ENCODE results near the gene PCYOX1L. TPM values are rescaled to one million over a fixed set of nuclear protein-coding genes. Genes with fewer than 3 reads are reported as not detected.

Gene PCYOX1L
- total RNA-seq, 1 experiment from 2014 or later = 8.3 TPM

DNA sequence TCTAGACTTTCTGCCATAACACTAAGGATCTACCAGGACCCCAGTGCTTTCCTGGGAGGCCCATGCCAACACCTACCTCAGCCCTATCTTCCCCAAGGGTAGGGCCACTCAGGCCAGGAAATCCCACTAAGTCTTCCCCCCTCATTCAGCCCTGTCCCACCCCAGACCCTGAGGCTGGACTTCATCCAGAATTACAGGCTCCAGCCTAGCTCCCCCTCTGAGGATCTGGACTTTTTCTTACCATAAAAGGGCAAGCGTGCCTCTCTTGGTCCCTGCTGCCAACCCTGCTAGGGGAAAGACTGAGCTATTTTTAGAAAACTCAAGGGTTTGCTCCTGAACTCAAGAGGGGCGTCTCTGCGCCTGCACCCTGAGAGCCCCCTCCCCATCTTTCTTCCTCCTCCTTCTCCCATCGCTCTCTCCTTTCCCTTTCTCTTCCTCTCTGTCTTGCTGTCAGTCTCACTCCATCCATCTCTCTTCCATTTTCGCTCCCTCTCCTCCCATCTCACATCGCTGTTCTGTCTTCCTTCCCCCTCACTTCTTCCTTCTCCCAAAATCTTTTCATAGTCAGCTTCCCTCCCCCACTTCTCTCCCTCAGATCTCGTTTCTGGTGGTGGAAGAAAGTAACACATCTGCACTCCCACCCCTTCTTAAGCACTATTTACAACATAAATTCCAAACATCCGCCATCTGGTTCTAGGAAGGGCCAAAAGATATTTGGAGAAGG is 59.3 kb downstream of the PCYOX1L start:
- H3K4me1 ChIP-seq (replicated peaks; ENCODE audit: insufficient read depth) = no peaks in the 10 kb centered on the region
- no peaks in the 10 kb centered on the region for H3K9me2 ChIP-seq (ENCODE audit: insufficient read depth)
- intact Hi-C loops (cut with micrococcal nuclease; ENCODE audit: unreplicated experiment) = no loop called here
- CTCF ChIA-PET = no interaction called here
- H3K27ac ChIP-seq = no peak overlapping the region
- H3K4me3 ChIP-seq = no peak overlapping the region
- BruUV-seq (replicated peaks) = no TSS peak
- POLR2A ChIA-PET (ENCODE audit: unreplicated experiment) = no interaction called here
- H3K36me3 ChIP-seq (ENCODE audit: low read depth) = no peaks in the 10 kb centered on the region
- H3K27me3 ChIP-seq (ENCODE audit: insufficient read depth, low read depth) = peaks cover 7% of the 10 kb centered on the region; the same call in 1 of the 2 replicates
- TF ChIP-seq EZH2 (IDR thresholded peaks at IDR 0.05; ENCODE audit: low read depth) = no peak
- TF ChIP-seq, protein P1, sequence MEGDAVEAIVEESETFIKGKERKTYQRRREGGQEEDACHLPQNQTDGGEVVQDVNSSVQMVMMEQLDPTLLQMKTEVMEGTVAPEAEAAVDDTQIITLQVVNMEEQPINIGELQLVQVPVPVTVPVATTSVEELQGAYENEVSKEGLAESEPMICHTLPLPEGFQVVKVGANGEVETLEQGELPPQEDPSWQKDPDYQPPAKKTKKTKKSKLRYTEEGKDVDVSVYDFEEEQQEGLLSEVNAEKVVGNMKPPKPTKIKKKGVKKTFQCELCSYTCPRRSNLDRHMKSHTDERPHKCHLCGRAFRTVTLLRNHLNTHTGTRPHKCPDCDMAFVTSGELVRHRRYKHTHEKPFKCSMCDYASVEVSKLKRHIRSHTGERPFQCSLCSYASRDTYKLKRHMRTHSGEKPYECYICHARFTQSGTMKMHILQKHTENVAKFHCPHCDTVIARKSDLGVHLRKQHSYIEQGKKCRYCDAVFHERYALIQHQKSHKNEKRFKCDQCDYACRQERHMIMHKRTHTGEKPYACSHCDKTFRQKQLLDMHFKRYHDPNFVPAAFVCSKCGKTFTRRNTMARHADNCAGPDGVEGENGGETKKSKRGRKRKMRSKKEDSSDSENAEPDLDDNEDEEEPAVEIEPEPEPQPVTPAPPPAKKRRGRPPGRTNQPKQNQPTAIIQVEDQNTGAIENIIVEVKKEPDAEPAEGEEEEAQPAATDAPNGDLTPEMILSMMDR (conservative IDR thresholded peaks at IDR 0.05) = no peak
- H3K4me2 ChIP-seq = no peak overlapping the region
- no peaks in the 10 kb centered on the region for H3K79me2 ChIP-seq (ENCODE audit: low read depth)
- no peaks in the 10 kb centered on the region for H3K9me3 ChIP-seq (ENCODE audit: insufficient read depth, low read depth)
- H2AFZ ChIP-seq = no peak overlapping the region
- no peak for DNase-seq
- no peaks in the 10 kb centered on the region for H3F3A ChIP-seq (ENCODE audit: insufficient read depth, low read depth)
- no peaks in the 10 kb centered on the region for H4K20me1 ChIP-seq (ENCODE audit: insufficient read depth)

DNA sequence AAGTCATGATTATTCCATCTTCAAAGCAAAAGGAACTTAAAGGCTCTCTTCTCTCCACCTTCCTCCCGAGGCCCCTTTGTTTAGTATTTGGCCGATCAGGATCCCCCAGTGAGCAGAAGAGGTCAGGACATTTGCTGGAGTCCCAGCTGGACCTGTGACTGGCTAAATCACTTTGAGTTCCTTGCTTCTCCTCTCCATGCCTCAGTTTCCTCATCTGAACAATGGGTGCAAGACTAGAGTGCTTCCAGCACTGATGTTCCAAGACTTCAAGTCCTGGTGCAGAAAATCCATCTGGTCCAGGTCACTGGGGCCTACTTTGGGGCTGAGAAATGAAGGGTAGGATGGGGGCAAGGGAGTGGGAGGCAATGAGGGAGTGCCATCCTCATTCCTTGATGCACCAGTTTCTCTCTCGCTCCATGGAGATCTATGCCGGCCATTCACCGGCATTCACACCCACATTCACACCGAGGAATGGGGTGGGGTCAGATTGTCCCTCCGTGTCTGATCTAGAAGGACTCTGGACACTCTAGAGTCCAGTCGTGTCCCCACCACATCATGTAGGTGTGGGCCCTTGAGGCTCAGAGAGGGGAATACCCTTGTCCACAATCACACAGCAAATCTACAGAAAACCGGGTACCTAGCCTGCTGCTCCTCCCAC is 60.0 kb downstream of the PCYOX1L start:
- ChIA-PET CTCF (no interaction called here), POLR2A (ENCODE audit: unreplicated experiment) (no interaction called here)
- no peaks in the 10 kb centered on the region for H3K9me2 ChIP-seq (ENCODE audit: insufficient read depth)
- BruUV-seq (replicated peaks) = no TSS peak
- H3K27me3 ChIP-seq (ENCODE audit: insufficient read depth, low read depth) = peaks cover 7% of the 10 kb centered on the region; the same call in 1 of the 2 replicates
- H3K79me2 ChIP-seq (ENCODE audit: low read depth) = no peaks in the 10 kb centered on the region
- no peak overlapping the region for H3K4me2 ChIP-seq
- H3K36me3 ChIP-seq (ENCODE audit: low read depth) = no peaks in the 10 kb centered on the region
- TF ChIP-seq EZH2 (IDR thresholded peaks at IDR 0.05; ENCODE audit: low read depth) = no peak
- TF ChIP-seq, protein P1 (conservative IDR thresholded peaks at IDR 0.05) = no peak
- H3K9me3 ChIP-seq (ENCODE audit: insufficient read depth, low read depth) = no peaks in the 10 kb centered on the region
- H3K4me3 ChIP-seq = no peak overlapping the region
- H3F3A ChIP-seq (ENCODE audit: insufficient read depth, low read depth) = no peaks in the 10 kb centered on the region
- no peak overlapping the region for H3K27ac ChIP-seq
- no peaks in the 10 kb centered on the region for H3K4me1 ChIP-seq (replicated peaks; ENCODE audit: insufficient read depth)
- no peak for DNase-seq
- intact Hi-C loops (cut with micrococcal nuclease; ENCODE audit: unreplicated experiment) = no loop called here
- no peaks in the 10 kb centered on the region for H4K20me1 ChIP-seq (ENCODE audit: insufficient read depth)
- H2AFZ ChIP-seq = no peak overlapping the region

DNA sequence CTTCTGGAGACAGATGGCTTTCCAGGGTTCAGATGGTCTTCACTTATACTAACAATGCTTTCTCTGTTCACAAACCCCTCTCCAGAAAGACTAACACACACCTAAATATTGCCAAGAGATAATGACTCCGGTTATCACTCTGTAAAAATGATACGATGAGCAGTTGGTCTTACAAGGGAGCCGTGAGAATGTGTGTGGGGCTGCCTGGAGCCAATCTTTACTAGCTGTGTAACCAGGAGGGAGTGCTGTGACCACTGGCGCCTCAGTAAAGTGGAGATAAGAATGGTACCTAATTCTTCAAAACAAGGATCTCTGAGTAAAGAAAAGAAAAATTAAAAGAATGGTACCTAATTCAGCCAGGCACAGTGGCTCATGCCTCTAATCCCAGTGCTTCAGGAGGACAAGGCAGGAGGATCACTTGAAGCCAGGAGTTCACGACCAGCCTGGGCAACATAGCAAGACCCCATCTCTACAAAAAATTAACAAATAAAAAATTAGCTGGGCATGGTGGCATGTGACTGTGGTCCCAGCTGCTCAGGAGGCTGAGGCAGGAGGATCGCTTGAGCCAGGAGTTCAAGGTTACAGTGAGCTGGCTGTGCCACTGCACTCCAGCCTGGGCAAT is 61.2 kb downstream of the PCYOX1L start:
- no peaks in the 10 kb centered on the region for H4K20me1 ChIP-seq (ENCODE audit: insufficient read depth)
- H3K27me3 ChIP-seq (ENCODE audit: insufficient read depth, low read depth) = peaks cover 7% of the 10 kb centered on the region; the same call in 1 of the 2 replicates
- no peak for DNase-seq
- H3K9me2 ChIP-seq (ENCODE audit: insufficient read depth) = no peaks in the 10 kb centered on the region
- no peak overlapping the region for H3K4me3 ChIP-seq
- BruUV-seq (replicated peaks) = no TSS peak
- no peaks in the 10 kb centered on the region for H3K9me3 ChIP-seq (ENCODE audit: insufficient read depth, low read depth)
- H3K79me2 ChIP-seq (ENCODE audit: low read depth) = no peaks in the 10 kb centered on the region
- no peak overlapping the region for H2AFZ ChIP-seq
- H3K27ac ChIP-seq = no peak overlapping the region
- intact Hi-C loops (cut with micrococcal nuclease; ENCODE audit: unreplicated experiment) = no loop called here
- no peaks in the 10 kb centered on the region for H3K36me3 ChIP-seq (ENCODE audit: low read depth)
- TF ChIP-seq EZH2 (IDR thresholded peaks at IDR 0.05; ENCODE audit: low read depth) = no peak
- TF ChIP-seq, protein P1 (conservative IDR thresholded peaks at IDR 0.05) = no peak
- H3K4me2 ChIP-seq = no peak overlapping the region
- POLR2A ChIA-PET (ENCODE audit: unreplicated experiment) = no interaction called here
- no peaks in the 10 kb centered on the region for H3K4me1 ChIP-seq (replicated peaks; ENCODE audit: insufficient read depth)
- no peaks in the 10 kb centered on the region for H3F3A ChIP-seq (ENCODE audit: insufficient read depth, low read depth)
- CTCF ChIA-PET = interaction anchor here (0.7 kb wide), 1 partner anchor 365 kb away, joined by 12 read pairs; no protein-coding TSS in a partner anchor

Other genes with a start within 250 kb of the PCYOX1L start
- gene ABLIM3, start 216.6 kb upstream of the PCYOX1L start, total RNA-seq (2021) = 101 and 111 TPM in 2 replicates
- gene AFAP1L1, start 86.2 kb upstream of the PCYOX1L start, total RNA-seq (2021) = 9.6 and 13.2 TPM in 2 replicates
- 32.4 and 36.9 TPM in 2 replicates for gene GRPEL2, start 12.5 kb upstream of the PCYOX1L start, total RNA-seq (2021)
- not detected in 2 replicates for gene IL17B, start 21.2 kb downstream of the PCYOX1L start, total RNA-seq (2021)
- 300 and 334 TPM in 2 replicates for gene CSNK1A1, start 193.4 kb downstream of the PCYOX1L start, total RNA-seq (2021)
- 5.5 and 8.6 TPM in 2 replicates for gene ARHGEF37, start 223.5 kb downstream of the PCYOX1L start, total RNA-seq (2021)

Measured in PC-9 (cell line).